MG63 (cell line): ENCODE results near the gene PCDHA1. TPM values are rescaled to one million over a fixed set of nuclear protein-coding genes. Genes with fewer than 3 reads are reported as not detected.

ENCODE experiments used
- DNase-seq: peaks from one replicate; pipeline ENCODE4 v3.0.0-alpha.2; 2020
- H3K27me3 ChIP-seq: fragments of 250-450 bp; sonication (Bioruptor Pico); 2 replicates; pipeline ENCODE4 v1.5.1; 2020; ENCODE audit warnings: mild to moderate bottlenecking, moderate library complexity
- H3K36me3 ChIP-seq: fragments of 250-450 bp; sonication (Bioruptor Pico); 2 replicates; pipeline ENCODE4 v1.5.1; 2020; ENCODE audit warnings: mild to moderate bottlenecking, moderate library complexity
- H3K4me3 ChIP-seq: fragments of 250-450 bp; sonication (Bioruptor Pico); 2 replicates; pipeline ENCODE4 v1.5.1; 2020; ENCODE audit warnings: mild to moderate bottlenecking, moderate library complexity
- H3K9me3 ChIP-seq: fragments of 250-450 bp; sonication (Bioruptor Pico); 2 replicates; pipeline ENCODE4 v1.5.1; 2020; ENCODE audit warnings: mild to moderate bottlenecking, moderate library complexity
- total RNA-seq: library from RNA; depleted of rRNA; stranded (reverse); fragments of >200 nt; shearing (Covaris generic); gene quantifications from 2 replicates; pipeline ENCODE4 v1.2.3, GENCODE V29; 2014; ENCODE audit warnings: low replicate concordance

PCDHA1 gene
- total RNA-seq, 1 experiment from 2014 or later = not detected

DNA sequence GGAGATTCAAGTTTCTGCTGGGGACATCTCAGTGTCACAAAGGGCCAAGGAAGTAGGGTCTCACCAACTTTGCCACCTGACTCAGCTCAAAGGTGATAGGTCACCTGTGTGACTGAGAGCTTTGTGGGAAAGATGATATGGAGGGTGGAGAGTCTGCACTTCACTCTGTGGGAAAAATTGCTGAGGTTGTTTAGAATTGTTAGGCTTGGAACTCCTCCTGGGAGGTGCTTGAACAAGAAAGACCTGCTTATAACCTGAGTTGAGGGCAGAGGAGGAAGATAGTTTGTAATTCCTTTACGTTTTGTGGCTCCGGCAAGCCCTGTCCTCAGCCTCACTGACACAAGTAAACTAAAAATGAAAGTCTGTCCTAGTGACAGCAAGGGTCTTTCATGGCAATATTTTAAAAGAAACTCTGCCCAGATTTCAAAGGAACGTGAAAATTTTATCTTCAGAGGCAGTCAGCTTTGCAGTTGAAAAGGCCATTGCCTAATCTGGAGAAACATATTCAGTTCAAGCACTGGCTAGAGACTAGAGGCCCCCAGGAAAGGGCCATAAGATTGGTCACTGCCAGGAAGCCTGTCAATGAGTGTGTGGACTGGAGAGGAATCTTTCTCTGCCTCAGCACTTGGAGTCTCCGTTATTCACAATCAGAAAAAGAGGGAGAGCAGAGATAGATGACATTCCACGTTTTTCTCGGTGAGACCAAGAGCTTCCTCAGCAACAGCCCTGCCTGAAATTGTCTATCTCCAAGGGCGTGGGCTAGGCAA, 203.5 kb downstream of the PCDHA1 start:
- H3K36me3 ChIP-seq = no peaks in the 10 kb centered on the region
- H3K4me3 ChIP-seq = no peak overlapping the region
- DNase-seq = no peak

DNA sequence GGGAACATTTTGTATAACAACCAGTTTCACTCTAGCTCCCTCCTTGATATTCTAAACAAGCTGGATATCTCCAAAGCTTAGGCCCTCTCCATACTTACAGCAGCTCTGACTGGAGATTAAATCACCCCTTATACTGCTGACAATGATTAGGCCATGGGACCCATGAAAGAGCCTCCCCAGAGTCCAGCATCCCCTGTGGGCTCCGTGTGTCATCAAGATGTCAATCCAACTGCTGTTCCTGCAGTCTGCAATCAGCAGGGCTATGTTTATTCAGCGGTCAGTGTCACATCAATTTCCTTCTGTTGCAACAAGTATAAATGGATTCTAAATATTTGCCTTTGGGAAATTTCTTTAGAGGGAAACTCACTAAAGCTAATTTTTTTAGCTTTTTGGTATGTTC, 206.9 kb downstream of the PCDHA1 start:
- Histone ChIP-seq H3K9me3 (no peaks in the 10 kb centered on the region), H3K27me3 (no peaks in the 10 kb centered on the region; the same call in 1 of the 2 replicates)
- DNase-seq = no peak

More for the DNA sequence above, 203.5 kb downstream of the PCDHA1 start:
- Histone ChIP-seq H3K9me3 (no peaks in the 10 kb centered on the region), H3K27me3 (no peaks in the 10 kb centered on the region; the same call in 1 of the 2 replicates)

DNA sequence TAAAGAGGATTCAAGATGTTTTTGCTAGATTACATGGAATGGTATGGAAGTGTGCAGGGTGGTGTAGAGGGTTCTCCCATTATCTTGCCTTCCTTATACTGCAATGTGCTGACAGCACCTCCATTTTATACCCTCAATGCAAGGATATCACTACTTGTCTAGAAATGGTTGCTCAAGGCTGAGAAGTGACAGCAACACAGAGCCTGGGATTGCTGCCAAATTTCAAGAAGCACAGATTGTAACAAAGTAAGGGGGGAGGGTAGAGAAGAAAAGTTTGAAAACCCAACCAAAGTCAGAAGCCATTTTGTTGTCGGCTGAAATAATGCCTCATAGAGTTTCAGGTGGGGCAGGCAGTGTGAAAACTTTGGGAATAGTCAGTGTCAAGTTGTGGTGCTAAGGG, 210.1 kb downstream of the PCDHA1 start:
- Histone ChIP-seq H3K36me3 (no peaks in the 10 kb centered on the region), H3K4me3 (no peak overlapping the region), H3K27me3 (no peaks in the 10 kb centered on the region; the same call in 1 of the 2 replicates), H3K9me3 (no peaks in the 10 kb centered on the region)
- no peak for DNase-seq

More for the DNA sequence above, 206.9 kb downstream of the PCDHA1 start:
- H3K36me3 ChIP-seq = no peaks in the 10 kb centered on the region
- H3K4me3 ChIP-seq = no peak overlapping the region

DNA sequence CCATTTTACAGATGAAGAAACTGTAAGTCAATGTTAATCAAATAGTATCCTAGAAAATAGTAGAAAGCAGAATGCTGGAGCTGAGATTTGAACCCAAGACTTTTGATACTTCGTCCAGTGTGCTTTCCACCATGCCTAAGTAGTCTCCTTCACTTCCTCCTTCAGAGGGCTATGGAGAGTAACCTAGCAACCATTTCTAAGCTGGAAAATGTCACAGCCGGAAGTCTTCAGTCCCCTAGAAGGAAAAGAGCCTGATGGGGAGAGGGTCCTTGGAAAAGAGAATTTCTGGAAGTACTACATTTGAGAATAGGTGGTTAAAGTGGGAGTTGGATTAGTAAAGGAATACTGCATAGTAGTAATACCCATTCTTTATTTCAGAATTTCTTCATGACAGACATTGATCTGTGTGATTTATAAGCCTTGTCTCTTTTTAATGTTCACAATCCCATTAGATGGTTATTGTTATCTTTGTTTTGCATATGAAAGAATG, 213.0 kb downstream of the PCDHA1 start:
- no peak for DNase-seq
- Histone ChIP-seq H3K27me3 (no peaks in the 10 kb centered on the region; the same call in 1 of the 2 replicates), H3K4me3 (no peak overlapping the region)

DNA sequence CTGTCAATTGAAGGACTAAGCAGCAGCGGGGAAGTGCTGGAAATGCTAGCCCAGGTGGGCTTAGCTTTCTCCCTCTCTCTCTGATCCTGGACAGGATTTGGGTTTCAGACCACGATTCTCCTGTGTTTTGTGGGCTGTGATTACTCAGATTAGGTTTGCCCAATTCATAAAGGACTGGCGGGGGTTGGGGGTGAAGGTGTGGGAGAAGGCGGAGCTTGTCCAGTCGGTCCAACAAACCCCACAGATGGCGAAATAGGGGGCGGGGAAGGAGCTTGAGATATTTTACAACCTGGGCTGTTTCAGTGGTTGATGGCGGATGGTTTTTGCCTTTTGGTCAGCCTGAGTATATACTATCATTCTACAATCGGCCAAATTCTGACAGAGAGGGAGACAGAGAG, 215.5 kb downstream of the PCDHA1 start:
- Histone ChIP-seq H3K27me3 (no peaks in the 10 kb centered on the region; the same call in 1 of the 2 replicates), H3K9me3 (peaks cover 3% of the 10 kb centered on the region), H3K4me3 (peak overlapping the region; percentile 12), H3K36me3 (no peaks in the 10 kb centered on the region)
- no peak for DNase-seq

More for the DNA sequence above, 213.0 kb downstream of the PCDHA1 start:
- no peaks in the 10 kb centered on the region for H3K36me3 ChIP-seq
- H3K9me3 ChIP-seq = peaks cover 3% of the 10 kb centered on the region

DNA sequence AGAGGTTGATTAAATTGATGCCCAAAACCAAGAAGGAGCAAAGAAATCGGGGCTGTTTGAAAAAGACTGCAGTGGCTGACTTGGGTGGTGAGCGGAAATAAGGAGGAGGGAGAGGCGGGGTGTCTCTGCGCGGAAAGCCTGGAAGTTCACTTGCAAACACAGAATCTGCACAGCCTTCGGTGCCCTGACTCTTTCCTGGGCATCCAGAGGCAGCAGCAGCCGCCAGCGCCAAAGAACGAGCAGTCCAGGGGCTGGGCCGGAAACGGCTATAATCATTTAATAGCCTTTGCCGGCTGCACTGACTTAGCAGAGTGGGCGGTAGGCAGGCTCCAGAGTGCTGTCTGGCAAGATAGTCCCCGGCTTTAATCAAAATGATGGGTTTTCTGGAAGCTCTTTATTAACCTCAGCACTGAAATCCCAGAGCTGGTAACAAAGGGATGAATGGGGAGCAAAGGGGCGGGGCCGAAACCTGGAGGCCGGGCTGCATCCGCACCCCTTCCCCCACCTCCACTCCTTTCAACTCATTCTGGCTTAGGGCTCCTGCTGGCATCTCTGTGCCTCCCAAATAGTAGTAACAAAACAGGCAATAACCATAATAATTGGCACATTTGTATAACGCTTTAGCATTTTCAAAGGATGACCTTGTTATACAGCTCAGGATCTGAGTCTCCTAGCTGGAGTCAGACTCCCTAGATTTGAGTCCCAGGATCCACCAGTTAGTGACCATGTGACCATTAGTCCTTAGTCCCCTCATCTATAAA, 216.1 kb downstream of the PCDHA1 start:
- DNase-seq = peak; percentile 79
- Histone ChIP-seq H3K27me3 (no peaks in the 10 kb centered on the region; the same call in 1 of the 2 replicates), H3K36me3 (no peaks in the 10 kb centered on the region), H3K4me3 (peak overlapping the region; percentile 12), H3K9me3 (peaks cover 3% of the 10 kb centered on the region)

DNA sequence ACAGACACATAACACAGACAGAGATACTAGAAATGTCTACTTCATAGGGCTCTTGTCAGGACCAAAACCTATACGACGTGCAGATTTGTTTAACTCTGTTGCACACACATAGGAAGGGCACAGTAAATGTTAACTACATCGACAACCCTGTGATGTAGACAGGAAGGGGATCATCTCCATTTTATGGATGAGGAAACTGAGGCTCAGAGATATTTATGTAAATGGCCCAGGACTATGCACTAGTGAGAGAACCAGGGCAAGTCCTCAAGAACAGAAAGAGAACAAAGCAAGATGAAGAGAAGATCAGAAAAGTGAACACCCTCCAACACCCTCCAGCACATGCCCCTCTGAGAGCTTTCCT, 216.6 kb downstream of the PCDHA1 start:
- no peaks in the 10 kb centered on the region; the same call in 1 of the 2 replicates for H3K27me3 ChIP-seq
- no peak for DNase-seq

DNA sequence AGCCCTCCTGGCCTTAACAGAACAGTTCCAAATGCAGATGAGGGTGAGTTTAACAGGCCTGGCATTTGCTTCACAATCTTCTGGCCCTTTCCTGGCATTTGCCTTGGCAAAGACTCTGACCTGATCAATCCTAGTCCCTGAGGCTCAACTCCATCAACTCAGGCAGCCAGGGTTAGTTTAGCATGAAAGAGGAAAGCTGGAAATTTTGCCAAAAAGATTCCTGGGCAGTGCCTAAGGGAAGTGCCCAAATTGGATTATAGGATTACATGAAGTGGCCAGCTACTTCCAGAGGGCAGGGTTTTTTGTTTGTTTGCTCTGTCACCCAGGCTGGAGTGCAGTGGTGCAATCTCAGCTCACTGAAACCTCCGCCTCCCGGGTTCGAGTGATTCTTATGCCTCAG, 217.1 kb downstream of the PCDHA1 start:
- Histone ChIP-seq H3K4me3 (no peak overlapping the region), H3K36me3 (no peaks in the 10 kb centered on the region), H3K27me3 (no peaks in the 10 kb centered on the region; the same call in 1 of the 2 replicates), H3K9me3 (peaks cover 3% of the 10 kb centered on the region)
- peak; percentile 14 for DNase-seq

More for the DNA sequence above, 216.6 kb downstream of the PCDHA1 start:
- H3K4me3 ChIP-seq = no peak overlapping the region
- H3K9me3 ChIP-seq = peaks cover 3% of the 10 kb centered on the region
- H3K36me3 ChIP-seq = no peaks in the 10 kb centered on the region

DNA sequence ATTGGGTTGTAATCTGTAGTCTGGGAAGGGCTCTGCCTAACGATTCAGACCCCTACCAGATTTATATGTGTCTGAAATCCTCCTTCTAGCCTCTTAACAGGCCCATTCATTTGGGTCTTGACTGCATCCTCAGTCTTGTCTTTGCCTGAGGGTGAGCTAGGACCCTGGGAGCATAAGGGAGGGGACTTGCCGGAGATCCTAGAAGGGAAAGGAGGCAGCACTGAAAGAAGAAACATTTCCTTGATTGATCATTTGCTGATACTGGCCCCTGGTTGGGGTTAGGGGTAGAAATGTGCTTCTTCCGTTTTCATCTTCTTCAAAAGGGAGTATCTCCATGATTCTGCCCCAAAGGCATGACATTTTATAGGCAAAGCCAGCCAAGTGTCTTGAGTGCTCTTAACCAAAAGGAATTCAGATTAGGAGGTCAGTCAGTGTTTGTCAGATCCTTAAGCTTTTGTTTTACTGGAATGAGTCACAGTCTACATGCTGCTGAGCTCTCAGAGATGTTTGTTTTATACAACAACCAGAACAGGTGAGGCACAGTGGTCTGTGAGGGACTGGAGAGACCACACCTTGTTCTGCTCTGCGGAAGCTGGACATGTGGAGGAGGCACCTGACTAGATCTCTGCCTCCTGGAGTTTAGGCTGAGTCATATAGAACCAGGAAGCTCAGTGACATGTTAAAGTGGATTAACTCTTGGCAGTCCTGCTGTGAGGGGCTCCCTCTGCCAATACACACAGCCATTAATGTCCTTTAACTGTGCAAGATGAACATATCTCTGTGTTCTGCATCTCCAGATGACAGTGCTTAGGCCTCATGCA, 218.1 kb downstream of the PCDHA1 start:
- peak; percentile 45 for DNase-seq
- Histone ChIP-seq H3K9me3 (peaks cover 3% of the 10 kb centered on the region), H3K36me3 (no peaks in the 10 kb centered on the region), H3K27me3 (no peaks in the 10 kb centered on the region; the same call in 1 of the 2 replicates), H3K4me3 (no peak overlapping the region)

DNA sequence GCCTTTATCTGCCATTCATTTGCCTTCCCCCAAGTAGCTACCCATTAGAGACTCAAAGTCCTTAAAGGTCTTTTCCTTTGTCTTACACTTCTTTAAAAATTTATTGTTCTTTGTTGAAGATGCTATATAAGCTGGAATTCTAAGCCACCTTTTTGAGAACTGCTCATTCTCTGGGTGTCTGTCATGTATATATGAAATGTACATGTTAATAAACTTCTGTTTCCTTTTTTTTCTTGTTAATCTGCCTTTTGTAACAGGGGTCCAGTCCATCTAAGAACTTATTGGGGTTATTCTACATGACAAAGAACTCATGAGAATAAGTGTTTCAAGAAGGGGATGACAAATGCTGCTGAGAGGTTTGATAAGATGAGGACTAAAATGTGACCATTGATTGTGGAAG, 221.9 kb downstream of the PCDHA1 start:
- peaks cover 2% of the 10 kb centered on the region for H3K27me3 ChIP-seq
- DNase-seq = no peak
- peaks cover 3% of the 10 kb centered on the region for H3K9me3 ChIP-seq
- H3K36me3 ChIP-seq = no peaks in the 10 kb centered on the region
- H3K4me3 ChIP-seq = no peak overlapping the region

DNA sequence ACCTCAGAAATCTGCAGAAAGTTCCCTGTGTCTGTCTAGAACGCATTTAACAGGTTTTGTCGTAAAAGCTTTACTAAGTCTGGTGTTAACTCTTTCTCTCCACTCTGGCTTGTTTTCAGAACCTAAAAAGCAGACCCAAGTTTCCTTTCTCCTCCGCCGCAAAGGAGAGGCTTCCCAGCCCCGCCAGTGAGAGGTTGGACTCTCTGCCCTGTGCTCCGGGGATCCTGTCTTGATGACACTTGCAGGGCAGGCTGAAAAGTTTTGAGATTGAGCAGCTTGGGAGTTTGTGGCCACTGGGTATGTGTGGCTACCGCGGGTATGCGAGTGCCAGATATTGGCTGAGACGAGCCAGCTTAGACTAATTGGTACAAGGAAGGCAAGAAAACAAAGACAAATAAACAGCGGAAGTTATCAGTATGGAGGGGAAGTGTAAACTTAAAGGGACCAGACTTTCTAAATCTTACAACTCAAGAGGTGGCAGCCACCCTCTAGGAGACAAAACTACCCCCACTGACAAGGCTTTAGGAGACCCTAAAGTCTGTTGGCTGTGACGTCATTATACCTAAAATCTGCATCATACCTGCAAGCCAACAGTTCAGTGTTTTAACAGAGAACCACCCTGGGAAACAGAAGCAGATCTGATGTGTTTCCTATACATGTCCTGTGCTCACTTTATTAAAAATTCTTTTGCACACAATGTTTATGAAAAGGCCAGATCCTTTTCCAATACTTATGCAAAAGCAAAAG, 224.3 kb downstream of the PCDHA1 start:
- Histone ChIP-seq H3K36me3 (no peaks in the 10 kb centered on the region), H3K4me3 (no peak overlapping the region), H3K9me3 (no peaks in the 10 kb centered on the region), H3K27me3 (peaks cover 2% of the 10 kb centered on the region)
- DNase-seq = no peak

DNA sequence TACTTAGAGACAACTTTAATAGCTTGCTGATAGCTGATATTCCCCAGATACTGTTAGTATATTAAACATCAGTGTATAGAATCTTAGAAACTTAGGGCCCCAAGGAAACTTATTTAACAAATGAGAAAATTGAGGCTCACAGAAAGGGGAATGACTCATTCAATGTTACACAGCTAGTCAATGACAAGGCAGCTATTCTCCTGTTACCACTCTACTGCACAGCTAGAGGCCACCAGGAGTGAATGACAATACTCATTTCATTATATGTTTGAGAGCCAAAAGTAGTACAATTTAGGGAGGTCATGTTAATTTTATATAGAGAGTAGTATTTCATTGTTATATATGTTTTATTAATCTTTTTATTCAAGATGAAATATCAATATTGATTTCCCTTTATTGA, 232.0 kb downstream of the PCDHA1 start:
- Histone ChIP-seq H3K9me3 (no peaks in the 10 kb centered on the region), H3K36me3 (no peaks in the 10 kb centered on the region), H3K27me3 (peaks cover 2% of the 10 kb centered on the region; the same call in 1 of the 2 replicates), H3K4me3 (no peak overlapping the region)
- DNase-seq = no peak

DNA sequence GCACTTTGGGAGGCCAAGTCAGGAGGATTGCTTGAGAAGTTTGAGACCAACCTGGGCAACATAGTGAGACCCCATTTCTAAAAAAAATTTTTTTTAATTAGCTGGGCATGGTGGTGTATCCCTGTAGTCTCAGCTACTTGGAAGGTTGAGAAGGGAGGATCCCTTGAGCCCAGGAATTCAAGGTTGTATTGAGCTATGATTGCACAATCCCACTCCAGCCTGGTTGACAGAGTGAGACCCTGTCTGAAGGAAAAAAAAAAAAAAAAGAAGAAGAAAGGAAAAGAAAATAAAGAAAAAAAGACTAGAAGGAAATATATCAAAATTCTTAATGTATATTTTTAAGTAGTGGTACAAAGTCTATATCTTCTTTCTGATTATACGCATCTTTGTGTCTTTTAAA, 236.4 kb downstream of the PCDHA1 start:
- no peak for DNase-seq
- Histone ChIP-seq H3K36me3 (no peaks in the 10 kb centered on the region), H3K27me3 (peaks cover 8% of the 10 kb centered on the region; the same call in 1 of the 2 replicates)

DNA sequence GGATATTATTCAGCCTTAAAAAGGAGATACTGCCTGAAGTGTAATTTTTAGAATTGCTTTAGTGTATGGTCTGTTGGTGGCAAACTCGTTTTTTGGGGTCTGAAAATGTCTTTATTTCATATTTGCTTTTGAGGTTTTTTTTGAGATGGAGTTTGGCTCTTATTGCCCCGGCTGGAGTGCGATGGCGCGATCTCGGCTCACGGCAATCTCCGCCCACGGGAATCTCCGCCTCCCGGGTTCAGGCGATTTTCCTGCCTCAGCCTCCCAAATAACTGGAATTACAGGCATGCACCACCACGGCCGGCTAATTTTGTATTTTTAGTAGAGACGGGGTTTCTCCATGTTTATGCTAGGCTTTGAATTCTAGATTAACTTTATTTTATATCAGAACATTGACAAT, 245.1 kb downstream of the PCDHA1 start:
- H3K9me3 ChIP-seq = no peaks in the 10 kb centered on the region
- no peak overlapping the region for H3K4me3 ChIP-seq
- no peak for DNase-seq
- H3K27me3 ChIP-seq = peaks cover 13% of the 10 kb centered on the region
- H3K36me3 ChIP-seq = no peaks in the 10 kb centered on the region

More for the DNA sequence above, 236.4 kb downstream of the PCDHA1 start:
- Histone ChIP-seq H3K9me3 (no peaks in the 10 kb centered on the region), H3K4me3 (no peak overlapping the region)

DNA sequence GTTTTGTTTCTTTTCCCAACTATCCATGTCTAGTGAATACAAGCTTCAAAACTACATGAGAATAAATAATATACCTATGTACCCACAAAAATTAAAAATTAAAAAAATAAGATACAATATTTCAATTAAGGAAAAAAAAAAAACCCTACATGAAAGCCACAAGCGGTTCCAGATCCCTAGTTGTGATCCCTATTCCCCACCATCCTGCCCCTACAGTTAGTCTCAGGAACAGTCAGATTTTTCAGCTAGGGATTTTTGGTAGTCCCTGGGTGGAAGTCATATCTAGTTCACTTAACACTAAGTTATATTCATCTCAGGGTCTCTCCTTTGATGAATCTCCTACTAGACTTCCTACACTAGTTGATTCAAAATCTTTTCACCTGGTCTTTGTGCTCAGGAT, 246.7 kb downstream of the PCDHA1 start:
- no peak for DNase-seq
- Histone ChIP-seq H3K9me3 (no peaks in the 10 kb centered on the region), H3K27me3 (peaks cover 13% of the 10 kb centered on the region), H3K4me3 (no peak overlapping the region), H3K36me3 (no peaks in the 10 kb centered on the region)

DNA sequence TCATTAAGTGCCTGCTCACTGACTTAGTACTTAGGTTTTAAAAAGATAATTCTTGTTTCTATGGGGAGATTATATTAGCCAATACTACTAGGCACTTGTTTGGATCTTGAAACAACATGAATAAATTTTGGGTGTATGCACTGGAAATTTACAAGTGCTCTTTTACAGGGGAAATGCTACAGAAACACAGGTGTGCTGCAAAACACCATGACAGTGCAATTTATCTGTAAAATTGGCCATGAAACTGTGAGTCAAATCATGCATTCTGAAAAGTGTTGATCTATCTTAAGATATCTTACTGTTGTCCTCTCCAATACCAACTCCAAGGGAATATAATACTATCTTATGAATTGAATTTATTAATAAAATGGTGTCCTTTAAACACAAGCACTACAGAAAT, 253.1 kb downstream of the PCDHA1 start:
- H3K36me3 ChIP-seq = no peaks in the 10 kb centered on the region
- no peak for DNase-seq
- H3K4me3 ChIP-seq = no peak overlapping the region
- H3K27me3 ChIP-seq = 0 out of 2 replicates have a peak, but pooled peaks cover 6% of the 10 kb centered on the region
- H3K9me3 ChIP-seq = peaks cover 7% of the 10 kb centered on the region
